Fibroblast of skin of abdomen (primary cell): Measurements from ENCODE around the gene CCDC14.
"Not testable (repeated sequence)": the region's sequence is repeated elsewhere in the genome, so short reads cannot be mapped to it uniquely, and the experiment has no call there.

Source experiments
- DNase-seq: peaks from one replicate; pipeline ENCODE4 v3.0.0-alpha.2; 2013

Gene CCDC14

GRCh38 chr3:123892195-123892594, 68.8 kb downstream of the CCDC14 start:
- no peak for DNase-seq

- DNase-seq: not testable (repeated sequence)
Measured at GRCh38 chr3:123890991-123891390, 70.0 kb downstream of the CCDC14 start.

- DNase-seq: not testable (repeated sequence)
Measured at GRCh38 chr3:123890162-123890561, 70.9 kb downstream of the CCDC14 start.

GRCh38 chr3:123884993-123885392, 76.0 kb downstream of the CCDC14 start:
- no peak for DNase-seq

DNA sequence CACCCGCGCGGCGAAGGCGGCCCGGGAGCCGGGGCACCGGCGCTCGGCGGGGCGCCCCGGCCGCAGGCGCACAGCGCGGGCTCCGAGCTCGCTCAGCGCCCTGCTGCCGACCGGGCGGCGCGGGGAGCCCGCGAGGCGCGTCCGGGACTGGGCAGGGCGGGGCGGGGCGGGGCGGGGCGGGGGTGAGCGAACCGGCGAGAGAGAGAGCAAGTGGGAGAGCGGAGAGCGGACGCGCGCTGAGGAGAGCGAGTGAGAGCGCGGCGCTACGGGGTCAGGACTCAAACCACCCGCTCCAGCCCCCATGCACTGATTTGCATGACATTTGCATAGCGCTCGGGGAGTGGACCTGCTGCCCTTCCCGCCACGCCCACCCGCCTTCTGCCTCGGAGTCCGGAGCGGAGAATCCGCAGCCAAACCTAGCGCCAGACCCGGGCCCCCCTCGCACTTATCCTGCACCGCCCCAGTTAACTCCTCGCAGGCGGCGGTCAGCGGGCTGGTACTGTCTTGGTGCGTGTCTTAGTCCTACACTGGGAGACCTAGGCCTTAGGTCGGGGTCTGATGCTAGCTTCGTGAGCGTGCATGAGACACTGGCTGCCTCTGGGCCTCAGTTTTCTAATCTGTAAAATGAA, 76.7 kb downstream of the CCDC14 start, which contains the start of gene MYLK:
Gene MYLK (minus strand): TSS at position 130 of the 629 bp plus-strand sequence. CDS start 90,491 bp downstream, outside the sequence.
- DNase-seq: peak; percentile 91

DNA sequence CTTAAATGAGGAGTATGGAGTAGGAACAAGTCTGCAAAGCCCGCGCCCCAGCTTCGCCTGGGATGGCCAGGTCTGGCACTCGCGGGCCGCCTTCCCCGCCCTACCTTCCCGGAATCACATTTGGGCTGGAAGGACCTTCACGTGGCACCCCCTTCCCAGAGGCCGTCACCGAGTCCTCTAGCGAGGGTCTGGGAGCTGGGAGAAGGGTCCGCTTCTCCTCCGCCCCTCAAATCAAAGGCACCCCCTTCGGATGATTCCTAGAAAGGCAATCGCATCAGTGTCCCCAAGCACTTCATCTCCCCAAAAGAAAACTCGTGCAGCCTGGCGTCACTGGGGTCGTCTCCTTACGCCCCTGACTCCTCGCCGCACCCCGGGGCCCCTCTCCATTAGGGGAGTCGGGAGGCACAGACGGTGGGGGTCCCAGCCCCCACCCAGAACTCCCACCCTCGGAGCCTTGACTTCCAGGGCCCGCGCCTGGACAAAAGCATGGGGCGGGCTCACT, 77.3 kb downstream of the CCDC14 start:
- no peak for DNase-seq

- DNase-seq: no peak
Measured at GRCh38 chr3:123883111-123883510, 77.9 kb downstream of the CCDC14 start.

DNA sequence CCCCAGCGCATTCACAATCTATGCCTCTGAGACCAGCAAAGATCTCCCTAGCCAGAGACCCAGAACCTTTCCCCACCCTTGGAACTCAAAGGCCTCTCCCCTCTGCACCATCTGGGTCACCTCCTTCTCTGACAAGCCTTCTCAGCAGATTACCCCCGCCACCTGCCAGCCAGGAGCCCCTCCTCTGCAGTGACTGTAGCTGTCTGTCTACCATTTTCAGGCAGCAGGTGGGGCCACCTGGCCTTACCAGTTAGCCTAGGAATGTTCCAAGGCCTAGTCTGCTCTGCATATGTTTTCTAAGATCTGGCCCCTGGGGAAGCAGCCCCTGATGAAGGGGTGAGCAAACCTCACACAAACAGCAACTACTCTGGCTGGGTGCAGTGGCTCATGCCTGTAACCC, 79.3 kb downstream of the CCDC14 start:
- no peak for DNase-seq

- peak; percentile 57 for DNase-seq
Measured at GRCh38 chr3:123880998-123881561, 79.9 kb downstream of the CCDC14 start.

GRCh38 chr3:123878807-123879206, 82.2 kb downstream of the CCDC14 start:
- DNase-seq: no peak

GRCh38 chr3:123877965-123878364, 83.1 kb downstream of the CCDC14 start:
- no peak for DNase-seq

DNA sequence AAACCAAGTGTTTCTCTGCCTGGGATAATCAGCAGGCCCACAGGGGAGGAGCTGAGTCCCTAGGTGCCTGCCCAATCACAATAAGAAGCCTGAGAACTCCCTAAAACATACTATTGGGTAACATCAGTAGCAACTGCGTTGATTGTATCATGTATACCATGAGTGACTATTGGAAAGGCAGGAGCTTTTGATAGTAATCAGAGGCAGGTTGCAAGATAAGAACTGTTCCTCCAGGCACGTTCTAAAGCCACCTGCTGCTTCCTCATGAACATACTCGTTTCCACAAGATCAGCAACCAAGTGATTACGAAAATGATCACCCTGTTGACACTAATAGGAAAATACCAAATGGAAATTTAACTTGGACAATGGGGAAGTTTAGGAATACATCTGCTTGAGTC, 83.6 kb downstream of the CCDC14 start:
- no peak for DNase-seq

GRCh38 chr3:123876858-123877257, 84.2 kb downstream of the CCDC14 start:
- no peak for DNase-seq

GRCh38 chr3:123872621-123873020, 88.4 kb downstream of the CCDC14 start:
- DNase-seq: no peak

DNA sequence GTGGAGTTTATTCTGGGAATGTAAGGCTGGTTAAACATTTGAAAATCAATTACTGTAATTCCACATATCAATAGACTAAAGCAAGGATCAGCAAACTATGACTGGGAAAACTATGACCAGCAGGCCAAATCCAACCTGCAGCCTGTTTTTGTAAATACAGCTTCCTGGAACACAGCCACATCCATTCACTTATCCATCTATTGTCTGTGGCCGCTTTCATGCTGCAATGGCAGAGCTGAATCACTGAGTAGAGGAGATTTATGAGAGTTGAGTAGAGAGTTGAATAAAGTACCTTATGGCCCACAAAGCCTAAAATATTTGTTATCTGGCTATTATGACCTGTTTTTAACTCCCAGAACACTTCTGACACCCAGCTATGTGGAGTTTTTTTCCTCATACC, 89.1 kb downstream of the CCDC14 start:
- DNase-seq: peak; percentile 62

DNA sequence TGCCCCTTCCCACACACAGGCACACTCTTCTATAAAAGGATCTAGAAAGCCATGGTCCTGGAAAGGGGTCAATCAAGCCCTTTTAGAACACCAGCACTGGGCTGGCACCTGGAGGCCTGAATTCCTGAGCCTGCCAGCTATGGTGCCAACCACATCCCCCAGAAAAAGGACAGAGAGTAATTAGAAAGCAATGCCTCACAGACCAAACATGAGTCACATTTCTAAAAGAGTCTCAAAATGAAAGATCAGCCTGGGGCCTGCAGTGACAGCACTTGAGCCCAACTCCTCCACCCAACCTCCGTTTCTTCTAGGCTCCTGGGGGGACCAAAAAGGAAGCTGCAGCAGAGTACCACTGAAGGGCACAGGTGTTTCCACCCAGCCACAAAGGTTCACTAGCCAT, 91.0 kb downstream of the CCDC14 start:
- DNase-seq: no peak

DNA sequence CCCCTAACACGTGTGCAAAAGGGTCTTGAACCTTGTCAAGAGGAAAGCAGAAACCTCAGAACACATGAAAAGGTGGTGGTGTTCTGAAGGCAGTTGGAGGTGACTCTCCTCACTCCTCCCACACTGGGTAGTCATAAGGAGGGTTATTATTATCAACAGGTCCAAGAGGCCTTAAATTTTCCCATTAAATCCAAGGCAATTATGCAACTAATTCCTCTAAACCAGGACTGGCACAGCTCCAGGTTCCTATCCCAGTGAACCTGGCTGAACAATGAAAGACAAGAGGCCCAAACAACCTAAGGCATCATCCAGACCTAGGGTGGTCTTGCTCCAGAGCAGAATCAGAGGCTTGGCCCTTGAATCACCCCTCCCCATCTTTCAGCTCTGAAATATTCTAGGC, 91.9 kb downstream of the CCDC14 start:
- no peak for DNase-seq

DNA sequence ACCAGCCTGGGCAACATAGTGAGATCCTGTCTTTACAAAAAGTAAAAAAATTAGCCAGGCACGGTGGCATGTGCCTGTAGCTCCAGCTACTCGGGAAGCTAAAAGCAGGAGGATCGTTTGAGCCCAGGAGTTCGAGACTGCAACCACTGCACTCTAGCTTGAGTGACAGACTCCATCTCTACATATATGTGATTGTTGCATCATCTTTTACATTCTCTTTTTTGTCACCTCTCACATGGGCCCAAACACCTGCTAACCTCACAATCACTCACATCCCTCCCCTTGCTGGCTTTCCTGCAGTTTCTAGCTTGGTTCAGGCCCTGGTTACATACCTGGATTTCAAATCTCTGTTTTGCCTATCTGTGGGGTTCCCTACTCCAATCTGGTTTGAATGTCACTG, 96.3 kb downstream of the CCDC14 start:
- no peak for DNase-seq
